GM13977 (cell line): Measurements from ENCODE around the gene IL12A.

Source experiments
- DNase-seq: peaks from one replicate; pipeline ENCODE4 v3.0.0; 2012; ENCODE audit warnings: low spot score
- CTCF ChIP-seq: IDR thresholded peaks from 2 replicates; pipeline ENCODE4 v1.5.1; 2012; ENCODE audit warnings: mild to moderate bottlenecking, control low read depth; ENCODE audit not compliant: insufficient read depth; ENCODE audit errors: extremely low read depth, missing control alignments
- in situ Hi-C: fragments of 300-500 bp; cut with MboI; formaldehyde crosslinking; loops from one replicate; pipeline ENCODE4 v1.12.0; 2022; ENCODE audit warnings: low sequenced_read_pairs, low pct_unique_long_range_greater_than_20kb, mixed read lengths, inconsistent platforms; ENCODE audit not compliant: unreplicated experiment

Gene IL12A

GRCh38 chr3:159989973-159990846 lies 1.6 kb downstream of the IL12A start:
- in situ Hi-C loops, result no loop called here
- no peak for TF ChIP-seq CTCF
- DNase-seq, result no peak

GRCh38 chr3:159991591-159991990 lies 3.0 kb downstream of the IL12A start:
- in situ Hi-C loops, result no loop called here
- TF ChIP-seq CTCF, result no peak
- DNase-seq, result no peak

- DNase-seq, result no peak
- TF ChIP-seq CTCF, result no peak
- in situ Hi-C loops, result no loop called here
Measured at GRCh38 chr3:159992589-159992988, 4.0 kb downstream of the IL12A start.

DNA sequence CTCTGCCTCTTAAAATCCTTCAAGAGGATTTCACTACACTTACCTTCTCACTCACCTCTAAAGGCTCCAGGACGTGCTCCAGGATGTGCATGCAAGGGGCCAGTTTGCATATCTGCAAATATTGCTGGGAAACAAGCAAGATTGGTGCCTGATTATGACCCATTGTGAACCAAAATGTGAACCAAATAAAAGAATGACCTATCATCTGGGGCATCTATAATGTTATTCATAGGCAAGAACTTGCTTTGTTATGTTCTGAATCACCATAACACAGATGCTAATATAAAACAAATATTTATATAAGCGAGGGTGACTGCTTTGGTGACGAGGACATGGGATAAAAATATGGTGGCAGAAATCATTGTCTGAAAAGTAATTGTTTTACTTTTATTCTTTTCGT lies 5.5 kb downstream of the IL12A start:
- in situ Hi-C loops, result no loop called here
- no peak for TF ChIP-seq CTCF
- no peak for DNase-seq

DNA sequence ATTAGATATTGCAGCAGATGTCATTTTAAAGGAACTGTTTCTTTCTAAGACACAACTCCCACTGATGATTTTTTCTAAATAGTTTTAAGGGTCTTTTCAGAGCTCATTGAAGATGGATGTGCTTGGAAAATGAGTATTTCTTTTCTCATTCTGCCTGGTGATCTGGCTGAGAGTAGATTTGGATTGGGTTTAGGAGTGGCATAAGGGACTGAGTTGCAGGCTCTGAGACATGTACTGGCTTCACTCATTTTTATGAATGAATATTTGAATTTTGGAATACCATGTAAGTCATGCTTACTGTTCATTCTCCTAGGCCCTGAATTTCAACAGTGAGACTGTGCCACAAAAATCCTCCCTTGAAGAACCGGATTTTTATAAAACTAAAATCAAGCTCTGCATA lies 6.5 kb downstream of the IL12A start:
- TF ChIP-seq CTCF, result no peak
- no peak for DNase-seq
- in situ Hi-C loops, result no loop called here

DNA sequence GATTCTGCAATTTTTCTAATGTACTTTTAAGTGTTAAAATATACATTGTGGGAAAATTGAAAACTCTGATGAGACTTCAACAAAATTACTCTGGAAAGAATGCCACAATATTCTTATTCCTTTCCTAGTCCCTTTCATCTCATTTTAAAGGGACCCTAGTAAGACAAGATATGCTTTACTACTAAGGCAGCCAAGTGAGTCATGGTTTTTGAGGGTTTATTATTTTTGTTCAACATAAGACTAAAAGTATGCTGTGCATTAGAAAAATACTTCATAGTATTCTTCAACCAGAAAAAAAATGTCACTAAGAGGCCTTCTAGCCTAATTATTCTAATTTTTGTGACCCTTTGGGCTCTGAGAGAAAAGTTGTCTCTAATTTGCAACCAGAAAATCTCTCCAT lies 7.4 kb downstream of the IL12A start:
- no peak for DNase-seq
- TF ChIP-seq CTCF, result no peak
- in situ Hi-C loops, result no loop called here
